Measurements from ENCODE around the gene KCNF1. TPM values are rescaled to one million over a fixed set of nuclear protein-coding genes. Genes with fewer than 3 reads are reported as not detected.
A peak's percentile ranks its signal among the peaks of the same experiment; 100 is the strongest.

KCNF1 gene
- total and polyA plus RNA-seq, 4 donors = 4.3 to 19.7 (median 11.5) TPM

DNA sequence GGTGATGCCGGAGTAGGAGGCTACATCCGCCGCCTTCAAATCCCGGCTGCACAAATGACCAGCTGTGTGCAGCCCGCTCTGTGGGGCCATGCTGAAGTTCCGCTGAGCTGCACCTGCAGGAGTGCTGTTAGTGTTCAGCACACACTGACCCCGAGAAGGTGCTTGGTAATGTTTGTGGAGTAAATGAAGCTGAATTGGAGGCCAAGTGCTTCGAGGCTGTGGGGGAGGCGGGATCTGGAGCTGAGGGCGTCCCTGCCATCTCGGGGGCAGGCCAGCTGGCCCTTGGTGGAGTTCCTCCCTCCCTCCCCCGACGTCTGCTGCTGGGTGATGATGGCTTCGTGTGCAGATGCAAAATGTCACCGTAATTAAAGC is 23.2 kb downstream of the KCNF1 start:
- Histone ChIP-seq H3K4me3 (ENCODE audit: low read depth, low read length) (no peak overlapping the region), H3K9me3 (ENCODE audit: control insufficient read depth, insufficient read depth, low read length) (no peaks in the 10 kb centered on the region), H3K27ac (ENCODE audit: low read depth, low read length) (peak overlapping the region; percentile 15), H3K4me1 (ENCODE audit: control insufficient read depth, insufficient read depth, low read length) (peaks cover 39% of the 10 kb centered on the region), H3K27me3 (ENCODE audit: control insufficient read depth, insufficient read depth, low read length) (peaks cover 5% of the 10 kb centered on the region), H3K36me3 (ENCODE audit: control insufficient read depth, insufficient read depth, low read length) (peaks cover 9% of the 10 kb centered on the region)
- 52% methylated on average over 10 of the region's 15 CpGs for WGBS (ENCODE audit: insufficient coverage)
- no peak for DNase-seq (ENCODE audit: low read depth in 4 of 6, low spot score in 6 of 6)

DNA sequence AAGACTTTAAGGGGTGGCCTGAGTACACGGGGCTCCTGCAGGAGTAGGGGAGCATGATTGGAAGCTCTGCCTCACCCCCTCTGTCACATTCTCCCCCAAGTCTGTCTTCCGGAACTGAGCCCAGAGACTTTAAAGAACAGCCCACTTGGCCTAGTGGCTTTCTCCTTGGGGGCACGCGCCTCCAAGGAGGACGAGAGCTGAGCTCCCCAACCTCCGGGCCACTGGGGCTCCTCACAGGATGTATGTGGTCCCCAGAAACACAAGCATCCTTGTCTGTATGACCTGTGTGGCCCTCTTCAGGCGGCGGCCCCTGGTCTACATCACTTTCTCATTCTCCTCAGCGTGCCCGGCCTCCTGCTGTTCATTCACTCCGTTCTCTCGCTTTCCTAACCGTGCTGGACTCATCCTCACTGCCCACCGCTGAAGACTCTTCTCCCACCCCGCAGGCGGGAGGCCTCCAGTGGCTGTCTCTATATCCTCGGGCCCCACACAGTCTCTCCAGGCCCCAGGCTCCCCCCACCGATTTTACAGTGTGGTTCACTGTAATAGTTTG is 23.7 kb downstream of the KCNF1 start:
- 79% methylated on average over 13 of the region's 18 CpGs for WGBS (ENCODE audit: insufficient coverage)
- Histone ChIP-seq H3K4me3 (ENCODE audit: low read depth, low read length) (no peak overlapping the region), H3K27ac (ENCODE audit: low read depth, low read length) (peak overlapping the region; percentile 15), H3K27me3 (ENCODE audit: control insufficient read depth, insufficient read depth, low read length) (peaks cover 5% of the 10 kb centered on the region), H3K4me1 (ENCODE audit: control insufficient read depth, insufficient read depth, low read length) (peaks cover 39% of the 10 kb centered on the region), H3K36me3 (ENCODE audit: control insufficient read depth, insufficient read depth, low read length) (peaks cover 9% of the 10 kb centered on the region), H3K9me3 (ENCODE audit: control insufficient read depth, insufficient read depth, low read length) (no peaks in the 10 kb centered on the region)
- DNase-seq (ENCODE audit: low read depth in 4 of 6, low spot score in 6 of 6) = no peak

DNA sequence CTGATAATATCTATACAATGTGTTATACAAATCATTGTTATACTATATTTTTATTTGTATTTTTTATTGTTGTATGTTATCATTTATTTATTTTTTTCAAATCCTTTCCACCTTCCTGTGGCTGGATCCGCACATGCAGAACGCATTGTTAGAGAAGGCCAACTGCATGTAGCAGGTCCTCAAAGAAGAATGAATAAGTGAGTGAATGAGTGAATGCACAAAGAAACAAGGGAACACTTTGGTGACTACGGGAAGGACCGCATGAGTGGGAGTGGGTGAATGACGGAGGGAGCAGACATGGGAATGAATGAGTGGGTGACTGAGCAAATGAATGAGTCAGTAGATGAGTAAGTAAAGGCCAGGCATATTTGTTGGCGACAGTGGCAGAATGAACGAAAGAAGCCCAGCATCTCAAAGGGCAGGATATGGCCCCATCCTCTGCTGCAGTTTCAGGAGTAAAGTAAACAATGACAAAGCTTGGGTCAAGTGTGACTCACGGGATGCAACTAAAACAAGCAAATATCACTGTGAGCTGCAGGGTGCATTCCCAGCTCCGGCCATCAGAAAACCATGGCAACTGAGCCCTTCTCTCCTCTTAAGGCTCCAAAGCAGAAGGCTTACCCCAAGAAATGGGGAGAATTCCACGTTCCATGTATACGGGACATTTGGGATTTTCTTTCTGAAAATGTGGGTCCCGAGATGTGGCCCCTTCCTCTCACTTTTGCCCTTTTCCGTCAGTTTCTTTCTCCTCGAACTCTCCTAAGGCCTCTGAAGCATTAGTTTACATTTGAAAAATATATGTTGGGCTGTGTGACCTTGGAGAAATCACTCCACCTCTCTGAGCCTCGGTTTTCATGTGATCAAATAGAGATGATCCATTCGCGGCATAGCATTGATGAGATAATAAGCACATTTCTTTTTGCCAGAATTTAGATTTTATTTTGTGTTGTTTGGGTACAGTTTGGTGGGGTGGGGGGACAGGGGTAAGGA is 24.5 kb downstream of the KCNF1 start:
- Histone ChIP-seq H3K36me3 (ENCODE audit: control insufficient read depth, insufficient read depth, low read length) (peaks cover 9% of the 10 kb centered on the region), H3K9me3 (ENCODE audit: control insufficient read depth, insufficient read depth, low read length) (no peaks in the 10 kb centered on the region), H3K27ac (ENCODE audit: low read depth, low read length) (no peak overlapping the region), H3K4me1 (ENCODE audit: control insufficient read depth, insufficient read depth, low read length) (peaks cover 39% of the 10 kb centered on the region), H3K27me3 (ENCODE audit: control insufficient read depth, insufficient read depth, low read length) (peaks cover 5% of the 10 kb centered on the region), H3K4me3 (ENCODE audit: low read depth, low read length) (no peak overlapping the region)
- DNase-seq (ENCODE audit: low read depth in 4 of 6, low spot score in 6 of 6) = peak in 2 of 6 donors; percentile 36 to 50
- 52% methylated on average over 12 of the region's 17 CpGs for WGBS (ENCODE audit: insufficient coverage)

DNA sequence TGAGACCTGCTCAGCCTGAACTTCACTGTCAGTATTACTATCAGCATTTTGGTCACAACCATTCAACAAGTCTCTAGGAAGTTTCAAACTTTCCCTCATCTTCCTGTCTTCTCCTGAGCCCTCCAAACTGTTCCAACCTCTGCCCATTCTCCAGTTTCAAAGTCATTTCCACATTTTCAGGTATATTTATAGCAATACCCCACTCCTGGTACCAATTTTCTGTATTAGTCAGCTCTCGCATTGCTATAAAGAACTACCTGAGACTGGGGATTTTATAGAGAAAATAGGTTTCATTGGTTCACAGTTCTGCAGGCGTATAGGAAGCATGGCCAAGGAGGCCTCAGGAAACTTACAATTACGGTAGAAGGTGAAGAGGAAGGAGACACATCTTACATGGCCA is 27.3 kb downstream of the KCNF1 start:
- no peaks in the 10 kb centered on the region for H3K9me3 ChIP-seq (ENCODE audit: control insufficient read depth, insufficient read depth, low read length)
- no peak overlapping the region for H3K27ac ChIP-seq (ENCODE audit: low read depth, low read length)
- H3K36me3 ChIP-seq (ENCODE audit: control insufficient read depth, insufficient read depth, low read length) = peaks cover 2% of the 10 kb centered on the region
- no peak overlapping the region for H3K4me3 ChIP-seq (ENCODE audit: low read depth, low read length)
- DNase-seq (ENCODE audit: low read depth in 4 of 6, low spot score in 6 of 6) = no peak
- H3K27me3 ChIP-seq (ENCODE audit: control insufficient read depth, insufficient read depth, low read length) = peaks cover 5% of the 10 kb centered on the region
- H3K4me1 ChIP-seq (ENCODE audit: control insufficient read depth, insufficient read depth, low read length) = peaks cover 21% of the 10 kb centered on the region
- WGBS (ENCODE audit: insufficient coverage) = 100% methylated on average over 1 of the region's 3 CpGs

DNA sequence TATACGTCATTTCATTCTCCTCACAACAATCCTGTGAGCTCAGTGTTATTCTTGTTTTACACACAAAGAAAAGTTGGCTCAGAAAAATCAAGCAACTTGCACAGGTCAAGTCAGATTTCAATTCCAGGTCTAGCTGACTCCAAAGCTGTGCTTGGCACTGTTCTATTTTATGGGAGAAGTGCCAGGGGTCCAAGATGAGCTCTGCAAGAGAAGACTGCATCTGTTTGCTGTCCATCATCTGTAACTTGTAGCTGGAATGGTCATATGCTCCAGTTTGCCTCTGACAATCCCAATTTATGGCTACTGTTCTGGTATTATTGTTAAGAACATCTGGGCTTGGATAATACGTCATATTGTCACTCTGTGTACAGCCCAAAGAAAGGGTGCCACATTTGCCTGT is 28.9 kb downstream of the KCNF1 start:
- no peak for DNase-seq (ENCODE audit: low read depth in 4 of 6, low spot score in 6 of 6)
- Histone ChIP-seq H3K27ac (ENCODE audit: low read depth, low read length) (no peak overlapping the region), H3K4me3 (ENCODE audit: low read depth, low read length) (no peak overlapping the region), H3K36me3 (ENCODE audit: control insufficient read depth, insufficient read depth, low read length) (no peaks in the 10 kb centered on the region), H3K27me3 (ENCODE audit: control insufficient read depth, insufficient read depth, low read length) (peaks cover under 1% of the 10 kb centered on the region), H3K9me3 (ENCODE audit: control insufficient read depth, insufficient read depth, low read length) (no peaks in the 10 kb centered on the region), H3K4me1 (ENCODE audit: control insufficient read depth, insufficient read depth, low read length) (peaks cover 5% of the 10 kb centered on the region)
- WGBS (ENCODE audit: insufficient coverage) = 87% methylated on average over 2 of the region's 2 CpGs

DNA sequence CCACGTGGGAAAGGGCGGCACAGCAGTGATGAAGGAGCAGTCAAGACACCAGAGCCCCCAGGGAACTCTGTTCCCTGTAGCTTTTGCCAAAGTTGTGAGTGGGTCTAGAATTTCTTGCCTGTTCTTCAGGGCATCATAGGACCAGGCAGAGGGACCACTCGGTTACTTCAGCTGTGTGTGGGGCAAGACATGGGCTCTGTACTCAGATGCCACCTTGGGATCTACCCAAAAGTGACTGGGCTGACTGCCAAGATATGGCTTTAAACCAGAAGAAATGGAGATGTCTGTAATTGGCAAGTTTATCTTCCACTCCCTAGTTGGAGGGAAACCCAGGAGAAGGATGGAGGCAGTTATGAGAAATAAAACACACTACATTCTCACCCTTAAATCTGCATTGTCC is 29.6 kb downstream of the KCNF1 start:
- H3K27me3 ChIP-seq (ENCODE audit: control insufficient read depth, insufficient read depth, low read length) = no peaks in the 10 kb centered on the region
- H3K4me1 ChIP-seq (ENCODE audit: control insufficient read depth, insufficient read depth, low read length) = peaks cover 3% of the 10 kb centered on the region
- peak in 1 of 6 donors; percentile 45 for DNase-seq (ENCODE audit: low read depth in 4 of 6, low spot score in 6 of 6)
- WGBS (ENCODE audit: insufficient coverage) = 84% methylated on average over 3 of the region's 3 CpGs
- H3K9me3 ChIP-seq (ENCODE audit: control insufficient read depth, insufficient read depth, low read length) = no peaks in the 10 kb centered on the region
- no peaks in the 10 kb centered on the region for H3K36me3 ChIP-seq (ENCODE audit: control insufficient read depth, insufficient read depth, low read length)
- H3K4me3 ChIP-seq (ENCODE audit: low read depth, low read length) = no peak overlapping the region
- H3K27ac ChIP-seq (ENCODE audit: low read depth, low read length) = no peak overlapping the region

DNA sequence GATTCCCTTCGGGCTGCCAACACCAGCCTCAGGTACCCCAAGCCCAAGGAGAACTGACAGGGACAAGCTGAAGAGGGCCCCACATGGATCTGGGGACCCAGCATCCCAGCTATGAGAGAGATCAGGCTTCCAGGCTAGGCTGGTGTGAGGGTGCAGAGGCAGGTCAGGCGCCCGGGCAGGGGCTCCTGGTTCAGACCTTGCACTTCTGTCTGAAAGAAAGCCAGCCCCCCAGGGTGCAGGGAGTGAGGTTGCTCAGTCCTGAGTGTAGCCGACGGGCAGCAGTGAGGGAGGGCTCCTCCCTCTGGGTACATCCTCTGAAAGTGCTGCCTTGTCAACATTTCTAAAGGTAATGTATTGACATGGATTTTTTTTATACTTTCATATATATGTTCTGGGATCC is 33.1 kb downstream of the KCNF1 start:
- no peak overlapping the region for H3K4me3 ChIP-seq (ENCODE audit: low read depth, low read length)

DNA sequence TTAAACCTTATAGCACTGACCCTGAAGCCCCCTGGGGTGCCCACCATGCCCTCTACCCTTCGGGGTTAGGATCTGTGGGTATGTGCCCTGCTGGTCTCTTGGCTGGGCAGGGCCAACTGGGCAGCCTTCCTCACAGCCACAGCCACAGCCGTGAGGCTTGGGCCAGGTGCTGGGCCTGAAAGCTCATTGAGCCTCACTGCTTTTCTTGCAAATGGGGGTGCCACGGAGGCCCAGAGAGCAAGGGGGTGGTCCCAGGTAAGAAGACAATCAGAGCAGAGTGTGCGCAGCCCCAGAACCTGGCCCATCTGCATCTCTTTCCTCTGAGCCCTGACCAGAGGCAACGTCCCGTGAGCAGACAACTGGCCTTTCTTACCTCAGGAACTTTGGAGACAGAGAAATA is 34.7 kb downstream of the KCNF1 start:
- no peak overlapping the region for H3K4me3 ChIP-seq (ENCODE audit: low read depth, low read length)
- H3K36me3 ChIP-seq (ENCODE audit: control insufficient read depth, insufficient read depth, low read length) = no peaks in the 10 kb centered on the region
- no peak overlapping the region for H3K27ac ChIP-seq (ENCODE audit: low read depth, low read length)
- no peaks in the 10 kb centered on the region for H3K9me3 ChIP-seq (ENCODE audit: control insufficient read depth, insufficient read depth, low read length)
- H3K27me3 ChIP-seq (ENCODE audit: control insufficient read depth, insufficient read depth, low read length) = no peaks in the 10 kb centered on the region
- H3K4me1 ChIP-seq (ENCODE audit: control insufficient read depth, insufficient read depth, low read length) = peaks cover 15% of the 10 kb centered on the region
- WGBS (ENCODE audit: insufficient coverage) = 93% methylated on average over 6 of the region's 6 CpGs
- DNase-seq (ENCODE audit: low read depth in 4 of 6, low spot score in 6 of 6) = no peak

More for the DNA sequence above, 33.1 kb downstream of the KCNF1 start:
- no peaks in the 10 kb centered on the region for H3K27me3 ChIP-seq (ENCODE audit: control insufficient read depth, insufficient read depth, low read length)
- H3K27ac ChIP-seq (ENCODE audit: low read depth, low read length) = no peak overlapping the region
- H3K4me1 ChIP-seq (ENCODE audit: control insufficient read depth, insufficient read depth, low read length) = peaks cover 14% of the 10 kb centered on the region
- H3K9me3 ChIP-seq (ENCODE audit: control insufficient read depth, insufficient read depth, low read length) = no peaks in the 10 kb centered on the region
- 79% methylated on average over 5 of the region's 5 CpGs for WGBS (ENCODE audit: insufficient coverage)
- DNase-seq (ENCODE audit: low read depth in 4 of 6, low spot score in 6 of 6) = no peak
- no peaks in the 10 kb centered on the region for H3K36me3 ChIP-seq (ENCODE audit: control insufficient read depth, insufficient read depth, low read length)

DNA sequence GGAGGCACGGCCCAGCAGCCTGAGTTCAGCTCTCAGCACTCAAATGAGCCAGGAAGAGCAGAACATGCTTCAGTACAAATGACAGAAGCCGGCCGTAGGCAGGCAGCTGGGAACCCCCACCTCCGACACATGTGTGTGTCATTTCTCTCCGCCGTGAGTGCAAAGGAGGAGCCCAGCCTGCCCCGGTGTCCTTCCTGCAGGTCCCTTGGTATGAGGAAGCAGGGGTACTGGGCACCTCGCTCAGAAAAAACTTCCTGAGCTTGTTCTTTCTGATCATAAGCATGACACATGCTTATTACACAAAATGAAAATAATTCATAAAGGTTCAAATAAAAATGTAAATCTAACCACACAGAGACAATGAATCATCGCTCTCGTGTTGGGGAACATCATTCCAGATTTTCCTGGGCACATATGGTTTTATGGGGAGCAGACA is 35.3 kb downstream of the KCNF1 start:
- H3K27me3 ChIP-seq (ENCODE audit: control insufficient read depth, insufficient read depth, low read length) = no peaks in the 10 kb centered on the region
- 63% methylated on average over 4 of the region's 10 CpGs for WGBS (ENCODE audit: insufficient coverage)
- H3K4me3 ChIP-seq (ENCODE audit: low read depth, low read length) = no peak overlapping the region
- DNase-seq (ENCODE audit: low read depth in 4 of 6, low spot score in 6 of 6) = peak in 1 of 6 donors; percentile 44
- no peaks in the 10 kb centered on the region for H3K9me3 ChIP-seq (ENCODE audit: control insufficient read depth, insufficient read depth, low read length)
- H3K4me1 ChIP-seq (ENCODE audit: control insufficient read depth, insufficient read depth, low read length) = peaks cover 20% of the 10 kb centered on the region
- no peak overlapping the region for H3K27ac ChIP-seq (ENCODE audit: low read depth, low read length)
- no peaks in the 10 kb centered on the region for H3K36me3 ChIP-seq (ENCODE audit: control insufficient read depth, insufficient read depth, low read length)

All from spinal cord (tissue), 10 donors.